Keratinocyte (primary cell): Measurements from ENCODE around the gene ZIC5. TPM values are rescaled to one million over a fixed set of nuclear protein-coding genes. Genes with fewer than 3 reads are reported as not detected.

Experiments used
- DNase-seq: peaks from one replicate; pipeline ENCODE4 v3.0.0-alpha.2; 2011; ENCODE audit warnings: low read depth, missing footprints, low spot score
- FAIRE-seq: peaks from 2 replicates; lab custom pipeline; 2011; peaks lifted over from hg19 to GRCh38; lab: Jason Lieb, UNC
- H2AFZ ChIP-seq: 2 replicates; pipeline ENCODE4 v1.6.0; 2012; ENCODE audit warnings: low read length, control low read depth, inconsistent platforms; ENCODE audit not compliant: control insufficient read depth
- H3K27ac ChIP-seq: 2 replicates; pipeline ENCODE4 v1.5.1; 2011; ENCODE audit warnings: low read length; ENCODE audit not compliant: control insufficient read depth, insufficient read depth
- H3K27me3 ChIP-seq: 3 replicates; pipeline ENCODE4 v1.6.0; 2011; ENCODE audit warnings: low read length; ENCODE audit not compliant: control insufficient read depth, insufficient read depth; ENCODE audit errors: extremely low read depth
- H3K36me3 ChIP-seq, 2 experiments: 2 replicates in 1 of 2; 3 replicates in 1 of 2; pipeline ENCODE4 v1.5.1; 2011; ENCODE audit warnings: low read length in 2 of 2, mild to moderate bottlenecking in 1 of 2; ENCODE audit not compliant: control insufficient read depth in 2 of 2, insufficient read depth in 2 of 2; ENCODE audit errors: extremely low read depth in 1 of 2
- H3K4me1 ChIP-seq: 3 replicates; pipeline ENCODE4 v1.5.1; 2011; ENCODE audit warnings: low read length; ENCODE audit not compliant: control insufficient read depth, insufficient read depth; ENCODE audit errors: extremely low read depth
- H3K4me2 ChIP-seq: 3 replicates; pipeline ENCODE4 v1.6.0; 2011; ENCODE audit warnings: low read depth, low read length; ENCODE audit not compliant: control insufficient read depth, insufficient read depth; ENCODE audit errors: extremely low read depth
- H3K4me3 ChIP-seq, 3 experiments: fragments of 200-600 bp in 1 of 3; sonication (generic) in 1 of 3; 2 replicates in 2 of 3; 3 replicates in 1 of 3; pipeline ENCODE4 v1.5.1; 2011 to 2016; ENCODE audit warnings: low read length in 3 of 3, mild to moderate bottlenecking in 3 of 3, control low read depth in 2 of 3, inconsistent platforms in 1 of 3, low read depth in 1 of 3, mixed read lengths in 1 of 3, mixed run types in 1 of 3, moderate library complexity in 1 of 3; ENCODE audit not compliant: control insufficient read depth in 2 of 3, insufficient read depth in 2 of 3; ENCODE audit errors: extremely low read depth in 1 of 3
- H3K79me2 ChIP-seq: 2 replicates; pipeline ENCODE4 v1.6.0; 2012; ENCODE audit warnings: low read length; ENCODE audit not compliant: control insufficient read depth, insufficient read depth
- H3K9ac ChIP-seq: 3 replicates; pipeline ENCODE4 v1.6.0; 2011; ENCODE audit warnings: low read length; ENCODE audit not compliant: control insufficient read depth, insufficient read depth; ENCODE audit errors: extremely low read depth
- H3K9me1 ChIP-seq: 3 replicates; pipeline ENCODE4 v1.6.0; 2011; ENCODE audit warnings: low read length; ENCODE audit not compliant: control insufficient read depth, insufficient read depth; ENCODE audit errors: extremely low read depth
- H3K9me3 ChIP-seq: 2 replicates; pipeline ENCODE4 v1.5.1; 2012; ENCODE audit warnings: low read depth, low read length; ENCODE audit not compliant: control insufficient read depth
- H4K20me1 ChIP-seq: 3 replicates; pipeline ENCODE4 v1.6.0; 2011; ENCODE audit warnings: low read length; ENCODE audit not compliant: control insufficient read depth, insufficient read depth; ENCODE audit errors: extremely low read depth
- EZH2 ChIP-seq: IDR thresholded peaks from one replicate; pipeline ENCODE4 v1.6.1; 2012; ENCODE audit warnings: inconsistent platforms, mild to moderate bottlenecking, low read length, moderate library complexity
- dilution Hi-C: fragments of 300-500 bp; cut with MboI; formaldehyde crosslinking; loops from one replicate; pipeline ENCODE4 v1.7.0; 2020; ENCODE audit warnings: low sequenced_read_pairs; ENCODE audit not compliant: extremely low pct_ligation_motif_present
- polyA plus RNA-seq, 5 experiments: library from polyadenylated mRNA; depleted of rRNA in 3 of 5; stranded (reverse) in 3 of 5; stranded (forward) in 1 of 5; unstranded in 1 of 5; fragments of >200 nt; gene quantifications; 1 replicate in 1 of 5; 2 replicates in 3 of 5; 3 replicates in 1 of 5; pipeline versions ENCODE4 v1.2.1 to v1.2.3, GENCODE V29; 2011 to 2012; ENCODE audit warnings: missing spikeins in 2 of 5, low read depth in 1 of 5, low replicate concordance in 1 of 5
- TF ChIP-seq, protein P1 (sequence below), 3 experiments: IDR thresholded peaks in 1 of 3; conservative IDR thresholded peaks in 1 of 3; optimal IDR thresholded peaks in 1 of 3; 2 replicates in 2 of 3; 3 replicates in 1 of 3; pipeline versions ENCODE3 to v1.5.1; 2011; ENCODE audit warnings: low read length in 3 of 3, mild to moderate bottlenecking in 3 of 3, moderate library complexity in 2 of 3, control low read depth in 1 of 3, inconsistent platforms in 1 of 3; ENCODE audit not compliant: insufficient read depth in 2 of 3; ENCODE audit errors: extremely low read depth in 1 of 3

ZIC5 gene
- polyA plus RNA-seq, 1 donor (not counting 4 experiments of a cell fraction or from before 2014, with no cell fraction given): not detected

GRCh38 chr13:99973163-99973807 lies 1.7 kb upstream of the ZIC5 start:
- Histone ChIP-seq H4K20me1 (peaks cover 6% of the 10 kb centered on the region), H3K9ac (no peak overlapping the region), H3K9me1 (no peaks in the 10 kb centered on the region), H2AFZ (no peak overlapping the region), H3K4me2 (no peak overlapping the region), H3K36me3 (no peaks in the 10 kb centered on the region), H3K9me3 (peaks cover 5% of the 10 kb centered on the region), H3K27me3 (peaks cover 95% of the 10 kb centered on the region), H3K79me2 (no peaks in the 10 kb centered on the region), H3K4me3 (no peak overlapping the region), H3K27ac (no peak overlapping the region), H3K4me1 (peaks cover 2% of the 10 kb centered on the region)
- FAIRE-seq: no peak
- no peak for DNase-seq
- TF ChIP-seq EZH2: peak; percentile 47
- TF ChIP-seq, protein P1, sequence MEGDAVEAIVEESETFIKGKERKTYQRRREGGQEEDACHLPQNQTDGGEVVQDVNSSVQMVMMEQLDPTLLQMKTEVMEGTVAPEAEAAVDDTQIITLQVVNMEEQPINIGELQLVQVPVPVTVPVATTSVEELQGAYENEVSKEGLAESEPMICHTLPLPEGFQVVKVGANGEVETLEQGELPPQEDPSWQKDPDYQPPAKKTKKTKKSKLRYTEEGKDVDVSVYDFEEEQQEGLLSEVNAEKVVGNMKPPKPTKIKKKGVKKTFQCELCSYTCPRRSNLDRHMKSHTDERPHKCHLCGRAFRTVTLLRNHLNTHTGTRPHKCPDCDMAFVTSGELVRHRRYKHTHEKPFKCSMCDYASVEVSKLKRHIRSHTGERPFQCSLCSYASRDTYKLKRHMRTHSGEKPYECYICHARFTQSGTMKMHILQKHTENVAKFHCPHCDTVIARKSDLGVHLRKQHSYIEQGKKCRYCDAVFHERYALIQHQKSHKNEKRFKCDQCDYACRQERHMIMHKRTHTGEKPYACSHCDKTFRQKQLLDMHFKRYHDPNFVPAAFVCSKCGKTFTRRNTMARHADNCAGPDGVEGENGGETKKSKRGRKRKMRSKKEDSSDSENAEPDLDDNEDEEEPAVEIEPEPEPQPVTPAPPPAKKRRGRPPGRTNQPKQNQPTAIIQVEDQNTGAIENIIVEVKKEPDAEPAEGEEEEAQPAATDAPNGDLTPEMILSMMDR (optimal IDR thresholded peaks at IDR 0.05 in 1 of 3, IDR thresholded peaks at IDR 0.05 in 1 of 3, conservative IDR thresholded peaks at IDR 0.05 in 1 of 3; ENCODE audit: extremely low read depth in 1 of 3, insufficient read depth in 2 of 3, low read length in 3 of 3): no peak
- dilution Hi-C loops: no loop called here

GRCh38 chr13:99972190-99972731 lies 694 bp upstream of the ZIC5 start:
- no peak for FAIRE-seq

More at GRCh38 chr13:99972190-99972731, 694 bp upstream of the ZIC5 start:
- Histone ChIP-seq H3K9me1 (no peaks in the 10 kb centered on the region), H3K27me3 (peaks cover 95% of the 10 kb centered on the region), H4K20me1 (peaks cover 6% of the 10 kb centered on the region), H3K79me2 (no peaks in the 10 kb centered on the region), H2AFZ (no peak overlapping the region), H3K4me1 (peaks cover 2% of the 10 kb centered on the region), H3K9me3 (peaks cover 5% of the 10 kb centered on the region), H3K36me3 (no peaks in the 10 kb centered on the region), H3K4me2 (no peak overlapping the region), H3K4me3 (no peak overlapping the region), H3K27ac (no peak overlapping the region), H3K9ac (no peak overlapping the region)
- peak; percentile 34 for TF ChIP-seq EZH2
- TF ChIP-seq, protein P1 (optimal IDR thresholded peaks at IDR 0.05 in 1 of 3, IDR thresholded peaks at IDR 0.05 in 1 of 3, conservative IDR thresholded peaks at IDR 0.05 in 1 of 3; ENCODE audit: extremely low read depth in 1 of 3, insufficient read depth in 2 of 3, low read length in 3 of 3): no peak
- dilution Hi-C loops: no loop called here
- DNase-seq: no peak
